H1 (cell line): Measurements from ENCODE around the gene CMTM1. TPM values are rescaled to one million over a fixed set of nuclear protein-coding genes. Genes with fewer than 3 reads are reported as not detected.

Experiments used
- CTCF ChIA-PET: fragments of 300-600 bp; sonication (Branson Sonifier 250); formaldehyde crosslinking; loops from one replicate; lab custom pipeline; 2021; ENCODE audit not compliant: partially characterized antibody; lab: Charles Lee
- POLR2A ChIA-PET: fragments of 300-600 bp; sonication (Branson Sonifier 250); formaldehyde crosslinking; loops from one replicate; lab custom pipeline; 2021; ENCODE audit warnings: inconsistent platforms; ENCODE audit not compliant: partially characterized antibody; lab: Charles Lee
- DNase-seq, 2 experiments: peaks; one replicate each; pipeline versions ENCODE4 v3.0.0 to v3.0.0-alpha.2; 2010 to 2022; ENCODE audit warnings: low spot score in 2 of 2, low read depth in 1 of 2, mixed read lengths in 1 of 2
- FAIRE-seq: peaks from 2 replicates; lab custom pipeline; 2011; peaks lifted over from hg19 to GRCh38; lab: Jason Lieb, UNC
- H2AFZ ChIP-seq: 2 replicates; pipeline ENCODE4 v1.8.1; 2012; ENCODE audit warnings: low read length, inconsistent platforms
- H2AK5ac ChIP-seq: 2 replicates; pipeline ENCODE4 v1.6.1; 2013; ENCODE audit warnings: low read depth, low read length
- H2BK120ac ChIP-seq: replicated peaks from 2 replicates; pipeline ENCODE3; 2013; ENCODE audit warnings: low read depth, low read length, inconsistent platforms
- H2BK12ac ChIP-seq: 2 replicates; pipeline ENCODE4 v1.6.1; 2013; ENCODE audit warnings: low read depth, low read length
- H2BK15ac ChIP-seq: 2 replicates; pipeline ENCODE4 v1.6.1; 2013; ENCODE audit warnings: low read length
- H2BK20ac ChIP-seq: 2 replicates; pipeline ENCODE4 v1.6.1; 2013; ENCODE audit warnings: low read length
- H2BK5ac ChIP-seq: 2 replicates; pipeline ENCODE4 v1.6.1; 2013; ENCODE audit warnings: low read depth, low read length
- H3K14ac ChIP-seq: 2 replicates; pipeline ENCODE4 v1.6.1; 2013; ENCODE audit warnings: inconsistent platforms; ENCODE audit not compliant: insufficient read length
- H3K18ac ChIP-seq: 2 replicates; pipeline ENCODE4 v1.6.1; 2013; ENCODE audit warnings: low read length; ENCODE audit errors: extremely low read depth
- H3K23ac ChIP-seq: 2 replicates; pipeline ENCODE4 v1.6.1; 2013; ENCODE audit warnings: inconsistent platforms; ENCODE audit not compliant: insufficient read length
- H3K23me2 ChIP-seq: 2 replicates; pipeline ENCODE4 v1.6.1; 2013; ENCODE audit warnings: low read depth, low read length
- H3K27ac ChIP-seq: 2 replicates; pipeline ENCODE4 v1.6.1; 2011; ENCODE audit warnings: low read depth, low read length, inconsistent platforms
- H3K27me3 ChIP-seq, 4 experiments: replicated peaks in 1 of 4; 1 replicate in 1 of 4; 2 replicates in 3 of 4; pipeline versions ENCODE4 v1.6.1 to v1.8.1; 2011 to 2013; ENCODE audit warnings: low read length in 3 of 4, mild to moderate bottlenecking in 3 of 4, inconsistent platforms in 2 of 4, mixed read lengths in 2 of 4, moderate library complexity in 1 of 4; ENCODE audit not compliant: control insufficient read depth in 3 of 4, insufficient read depth in 3 of 4; ENCODE audit errors: extremely low read depth in 1 of 4
- H3K36me3 ChIP-seq, 4 experiments: 2 replicates each; pipeline versions ENCODE4 v1.6.1 to v1.8.1; 2011 to 2013; ENCODE audit warnings: mild to moderate bottlenecking in 4 of 4, low read length in 3 of 4, moderate library complexity in 2 of 4, control low read depth in 1 of 4, inconsistent platforms in 1 of 4; ENCODE audit not compliant: insufficient read depth in 4 of 4, control insufficient read depth in 2 of 4
- H3K4ac ChIP-seq: replicated peaks from 2 replicates; pipeline ENCODE3; 2013; ENCODE audit warnings: low read length, low read depth, mixed read lengths, inconsistent platforms; ENCODE audit not compliant: insufficient read length
- H3K4me1 ChIP-seq, 4 experiments: replicated peaks in 1 of 4; 1 replicate in 1 of 4; 2 replicates in 3 of 4; pipeline versions ENCODE4 v1.6.1 to v1.8.1; 2011 to 2013; ENCODE audit warnings: low read length in 3 of 4, inconsistent platforms in 2 of 4, mixed read lengths in 1 of 4; ENCODE audit not compliant: insufficient read depth in 4 of 4, control insufficient read depth in 3 of 4
- H3K4me2 ChIP-seq, 2 experiments: 2 replicates each; pipeline versions ENCODE4 v1.6.1 to v1.8.1; 2011 to 2013; ENCODE audit warnings: low read depth in 2 of 2, low read length in 2 of 2, control low read depth in 1 of 2, inconsistent platforms in 1 of 2, mild to moderate bottlenecking in 1 of 2; ENCODE audit not compliant: insufficient read depth in 1 of 2
- H3K4me3 ChIP-seq, 4 experiments: fragments of 200-600, 300-600 bp in 1 of 4; sonication (generic), shearing (Covaris generic), sonication (Bioruptor Twin) in 1 of 4; 2 replicates each; pipeline versions ENCODE4 v1.5.1 to v1.8.1; 2011 to 2016; ENCODE audit warnings: low read length in 4 of 4, low read depth in 3 of 4, control low read depth in 2 of 4, inconsistent platforms in 2 of 4, mild to moderate bottlenecking in 2 of 4, mixed read lengths in 1 of 4, moderate library complexity in 1 of 4; ENCODE audit not compliant: insufficient read depth in 2 of 4; ENCODE audit errors: extremely low read depth in 1 of 4
- H3K56ac ChIP-seq: replicated peaks from 2 replicates; pipeline ENCODE3; 2013; ENCODE audit warnings: low read depth, mild to moderate bottlenecking, mixed read lengths, low read length, inconsistent platforms; ENCODE audit not compliant: insufficient read length
- H3K79me1 ChIP-seq: 2 replicates; pipeline ENCODE4 v1.6.1; 2013; ENCODE audit warnings: low read depth, low read length, control low read depth
- H3K79me2 ChIP-seq, 2 experiments: 2 replicates each; pipeline versions ENCODE4 v1.6.1 to v1.8.1; 2012 to 2013; ENCODE audit warnings: low read length in 2 of 2, mild to moderate bottlenecking in 2 of 2, inconsistent platforms in 1 of 2; ENCODE audit not compliant: insufficient read depth in 2 of 2, control insufficient read depth in 1 of 2
- H3K9ac ChIP-seq, 4 experiments: replicated peaks in 1 of 4; 1 replicate in 1 of 4; 2 replicates in 3 of 4; pipeline versions ENCODE4 v1.6.1 to v1.8.1; 2011 to 2013; ENCODE audit warnings: low read depth in 3 of 4, low read length in 3 of 4, control low read depth in 2 of 4, mild to moderate bottlenecking in 2 of 4, moderate library complexity in 2 of 4, inconsistent platforms in 1 of 4; ENCODE audit errors: extremely low read depth in 1 of 4
- H3K9me3 ChIP-seq, 2 experiments: 2 replicates each; pipeline versions ENCODE4 v1.6.1 to v1.8.1; 2012 to 2013; ENCODE audit warnings: mild to moderate bottlenecking in 2 of 2, moderate library complexity in 2 of 2, control low read depth in 1 of 2, inconsistent platforms in 1 of 2, low read depth in 1 of 2, low read length in 1 of 2, mixed read lengths in 1 of 2; ENCODE audit not compliant: insufficient read depth in 2 of 2
- H4K20me1 ChIP-seq, 2 experiments: replicated peaks in 1 of 2; 2 replicates each; pipeline versions ENCODE3 to v1.8.1; 2011 to 2013; ENCODE audit warnings: inconsistent platforms in 2 of 2, low read length in 2 of 2, mild to moderate bottlenecking in 1 of 2; ENCODE audit not compliant: insufficient read depth in 2 of 2, control insufficient read depth in 1 of 2
- H4K5ac ChIP-seq: 2 replicates; pipeline ENCODE4 v1.6.1; 2013; ENCODE audit warnings: low read length, low read depth, mixed read lengths, inconsistent platforms; ENCODE audit not compliant: insufficient read length
- H4K8ac ChIP-seq: 2 replicates; pipeline ENCODE4 v1.8.0; 2013; ENCODE audit warnings: mild to moderate bottlenecking, moderate library complexity, low read length, inconsistent platforms; ENCODE audit not compliant: insufficient read depth; ENCODE audit errors: extremely low read depth
- H4K91ac ChIP-seq: replicated peaks from 2 replicates; pipeline ENCODE3; 2013; ENCODE audit warnings: low read length, mixed read lengths, inconsistent platforms; ENCODE audit not compliant: insufficient read length
- CTBP2 ChIP-seq: IDR thresholded peaks from 2 replicates; pipeline ENCODE4 v1.7.0; 2011; ENCODE audit warnings: borderline replicate concordance, mild to moderate bottlenecking, moderate library complexity, mixed read lengths, low read length; ENCODE audit not compliant: insufficient read depth, insufficient read length
- SIN3A ChIP-seq, 2 experiments: IDR thresholded peaks in 1 of 2; conservative IDR thresholded peaks in 1 of 2; 2 replicates each; pipeline ENCODE4 v1.6.1; 2011 to 2012; ENCODE audit warnings: low read length in 2 of 2, improper control_type of control experiment in 1 of 2, low read depth in 1 of 2, mild to moderate bottlenecking in 1 of 2
- WGBS, 2 experiments: shearing (Covaris generic) in 1 of 2; methylation state at CpG; one replicate each; pipeline versions ENCODE4 v1.1.6 to v1.1.7; 2013 to 2015; ENCODE audit warnings: low lambda C conversion rate in 2 of 2, mixed read lengths in 2 of 2, inconsistent platforms in 1 of 2, low coverage in 1 of 2, missing lambda C conversion rate in 1 of 2; ENCODE audit not compliant: insufficient replicate concordance in 2 of 2, insufficient coverage in 1 of 2, insufficient read length in 1 of 2; ENCODE audit errors: extremely low coverage in 1 of 2, missing lambda C conversion rate in 1 of 2; 5-methylcytosine and 5-hydroxymethylcytosine counted together
- polyA plus RNA-seq, 7 experiments: library from polyadenylated mRNA; depleted of rRNA in 3 of 7; stranded (reverse) in 5 of 7; unstranded in 2 of 7; fragments of >200 nt in 5 of 7; fragments of 200-250 nt in 2 of 7; gene quantifications; 1 replicate in 5 of 7; 2 replicates in 1 of 7; 4 replicates in 1 of 7; pipeline versions ENCODE4 v1.2.1 to v1.2.3, GENCODE V29; 2011 to 2013; ENCODE audit warnings: missing spikeins in 2 of 7, mixed read lengths in 2 of 7
- total RNA-seq: library from RNA; stranded (reverse); fragmentation: NEBNext Ultra II Directional; extraction: Animal tissue kit (Norgen Biotek cat#: 25700); gene quantifications from 2 replicates; pipeline ENCODE4 v1.2.1, GENCODE V29; 2021

The CMTM1 gene
- total and polyA plus RNA-seq, 2 of the 8 experiments (the other 6 are each of a cell fraction or from before 2014, with no cell fraction given) = 1.2 to 2.0 TPM

- H2BK15ac ChIP-seq = 0 out of 2 replicates have a peak overlapping the region, but pooled peaks have one; percentile 29
- no peak overlapping the region for H3K56ac ChIP-seq
- TF ChIP-seq SIN3A (conservative IDR thresholded peaks at IDR 0.05 in 1 of 2, IDR thresholded peaks at IDR 0.05 in 1 of 2; ENCODE audit: low read depth in 1 of 2, low read length in 2 of 2) (0 out of 4 replicates have a peak, but pooled peaks of 1 of the 2 experiments have one; percentile 7), CTBP2 (no peak)
- no peaks in the 10 kb centered on the region for H3K27me3 ChIP-seq
- 0 out of 2 replicates have a peak overlapping the region, but pooled peaks have one; percentile 19 for H3K18ac ChIP-seq
- peaks cover 1 to 13% of the 10 kb centered on the region in 2 experiments for H4K20me1 ChIP-seq
- H2BK120ac ChIP-seq = no peak overlapping the region
- no peak overlapping the region for H2BK5ac ChIP-seq
- ChIA-PET CTCF (interaction anchor here (0.9 to 6.4 kb wide), 5 partner anchors 9 to 95 kb away, joined by 3 to 57 read pairs (median 12); no protein-coding TSS in a partner anchor), POLR2A (no interaction called here)
- peak overlapping the region; percentile 47 to 68 for H3K4me2 ChIP-seq
- peaks cover 3 to 8% (median 8%) of the 10 kb centered on the region in 4 experiments; a peak in 4 of 8 replicates for H3K36me3 ChIP-seq
- no peak overlapping the region for H4K91ac ChIP-seq
- no peak overlapping the region for H4K5ac ChIP-seq
- no peak overlapping the region for H3K27ac ChIP-seq
- no peak overlapping the region for H2AFZ ChIP-seq
- H4K8ac ChIP-seq = peak overlapping the region; percentile 35
- no peaks in the 10 kb centered on the region for H3K9me3 ChIP-seq
- peaks cover 5% of the 10 kb centered on the region for H3K23me2 ChIP-seq
- peak overlapping the region; percentile 69; the same call in 1 of the 2 replicates for H2AK5ac ChIP-seq
- H3K9ac ChIP-seq = no peak overlapping the region
- DNase-seq = no peak
- peak overlapping the region; percentile 53 to 96 (median 54); a peak in 4 of 8 replicates for H3K4me3 ChIP-seq
- peaks cover 0 to 3% of the 10 kb centered on the region in 2 experiments; a peak in 2 of 4 replicates for H3K79me2 ChIP-seq
- H3K23ac ChIP-seq = no peak overlapping the region
- no peak overlapping the region for H3K14ac ChIP-seq
- H2BK20ac ChIP-seq = no peak overlapping the region
- peaks cover 0 to 27% (median 13%) of the 10 kb centered on the region in 4 experiments; a peak in 6 of 7 replicates for H3K4me1 ChIP-seq
- H3K4ac ChIP-seq = peak overlapping the region; percentile 71
- H2BK12ac ChIP-seq = peak overlapping the region; percentile 60; the same call in 1 of the 2 replicates
- 78% methylated on average over 8 of the region's 10 CpGs; no CpG with 5 or more reads in 1 of the 2 experiments for WGBS, 2 experiments
- no peak for FAIRE-seq
- H3K79me1 ChIP-seq = peaks cover 5% of the 10 kb centered on the region; the same call in 1 of the 2 replicates
Measured at GRCh38 chr16:66605979-66606751, 39.9 kb downstream of the CMTM1 start.
